Prostate gland (tissue), 2 donors: ENCODE measurements around the gene SMARCD1. TPM values are rescaled to one million over a fixed set of nuclear protein-coding genes. Genes with fewer than 3 reads are reported as not detected.

Source experiments
- DNase-seq: peaks from one replicate; pipeline ENCODE4 v3.0.0-alpha.2; 2019; ENCODE audit warnings: low spot score
- H3K27ac ChIP-seq, 2 donors: fragments of 200-600 bp; sonication (generic); 2 replicates each; pipeline ENCODE4 v1.5.1; 2017 to 2019
- H3K27me3 ChIP-seq: fragments of 200-600 bp; sonication (generic); replicated peaks from 2 replicates; pipeline ENCODE4 v1.5.1; 2019; ENCODE audit not compliant: insufficient read depth
- H3K36me3 ChIP-seq, 2 donors: fragments of 200-600 bp; sonication (generic); 1 replicate in 1 of 2; 2 replicates in 1 of 2; pipeline versions ENCODE4 v1.5.1 to v1.8.1; 2017 to 2019
- H3K4me1 ChIP-seq: fragments of 200-600 bp; sonication (generic); replicated peaks from 2 replicates; pipeline ENCODE4 v1.5.1; 2019
- H3K4me3 ChIP-seq, 2 donors: fragments of 200-600 bp; sonication (generic); 2 replicates each; pipeline ENCODE4 v1.5.1; 2017 to 2019
- H3K9me3 ChIP-seq: fragments of 200-600 bp; sonication (generic); 2 replicates; pipeline ENCODE4 v1.5.1; 2017
- CTCF ChIP-seq, 4 experiments: fragments of 200-600 bp in 2 of 4; fragments of 450-650 bp in 2 of 4; sonication (generic) in 2 of 4; IDR thresholded peaks; 1 replicate in 3 of 4; 2 replicates in 1 of 4; pipeline ENCODE4 v1.5.1; 2016 to 2019; ENCODE audit warnings: antibody characterized with exemption in 4 of 4, mild to moderate bottlenecking in 2 of 4, moderate library complexity in 2 of 4
- POLR2A ChIP-seq: fragments of 450-650 bp; IDR thresholded peaks from one replicate; pipeline ENCODE4 v1.6.1; 2016; ENCODE audit warnings: antibody characterized with exemption, mild to moderate bottlenecking
- POLR2AphosphoS5 ChIP-seq: sonication (generic); formaldehyde crosslinking; IDR thresholded peaks from one replicate; pipeline ENCODE4 v1.6.1; 2017; ENCODE audit warnings: antibody characterized with exemption
- WGBS: methylation state at CpG from one replicate; pipeline ENCODE4 v1.1.5; 2018; 5-methylcytosine and 5-hydroxymethylcytosine counted together
- intact Hi-C: fragments of 100-400 bp; cut with DNase I; formaldehyde crosslinking; loops from one replicate; pipeline ENCODE4 v1.14.2; 2022
- total RNA-seq, 2 donors: library from RNA; depleted of rRNA; stranded (reverse); fragments of >200 nt; gene quantifications; one replicate each; pipeline ENCODE4 v1.1.0, GENCODE V29; 2016

SMARCD1 gene
- total RNA-seq, 2 donors from 2014 or later, result 72.9 to 90.1 TPM

- Histone ChIP-seq H3K27me3 (no peaks in the 10 kb centered on the region), H3K9me3 (no peaks in the 10 kb centered on the region), H3K4me1 (no peaks in the 10 kb centered on the region), H3K27ac (no peak overlapping the region), H3K36me3 (no peaks in the 10 kb centered on the region), H3K4me3 (no peak overlapping the region)
- intact Hi-C loops, result no loop called here
- no peak for DNase-seq
- TF ChIP-seq CTCF (IDR thresholded peaks at IDR 0.05) (no peak), POLR2AphosphoS5 (no peak), POLR2A (no peak)
- WGBS, result 82% methylated on average over 15 of the region's 15 CpGs
These were observed 43.9 kb upstream of the SMARCD1 start for GRCh38 chr12:50041062-50041860.

- H3K4me3 ChIP-seq, result no peak overlapping the region
- no peaks in the 10 kb centered on the region for H3K27me3 ChIP-seq
- intact Hi-C loops, result no loop called here
- 64% methylated on average over 5 of the region's 5 CpGs for WGBS
- DNase-seq, result no peak
- TF ChIP-seq POLR2A, result no peak
- no peak for TF ChIP-seq POLR2AphosphoS5
- no peak for TF ChIP-seq CTCF (IDR thresholded peaks at IDR 0.05)
- no peaks in the 10 kb centered on the region for H3K36me3 ChIP-seq
- H3K9me3 ChIP-seq, result no peaks in the 10 kb centered on the region
- H3K4me1 ChIP-seq, result no peaks in the 10 kb centered on the region
- no peak overlapping the region for H3K27ac ChIP-seq
These were observed 43.2 kb upstream of the SMARCD1 start for GRCh38 chr12:50041962-50042361.

GRCh38 chr12:50042693-50043092 is 42.4 kb upstream of the SMARCD1 start:
- Histone ChIP-seq H3K27me3 (no peaks in the 10 kb centered on the region), H3K27ac (no peak overlapping the region), H3K9me3 (no peaks in the 10 kb centered on the region), H3K4me3 (no peak overlapping the region), H3K36me3 (no peaks in the 10 kb centered on the region), H3K4me1 (no peaks in the 10 kb centered on the region)
- TF ChIP-seq CTCF (IDR thresholded peaks at IDR 0.05) (no peak), POLR2A (no peak), POLR2AphosphoS5 (no peak)
- intact Hi-C loops, result no loop called here
- 95% methylated on average over 6 of the region's 6 CpGs for WGBS
- no peak for DNase-seq

DNA sequence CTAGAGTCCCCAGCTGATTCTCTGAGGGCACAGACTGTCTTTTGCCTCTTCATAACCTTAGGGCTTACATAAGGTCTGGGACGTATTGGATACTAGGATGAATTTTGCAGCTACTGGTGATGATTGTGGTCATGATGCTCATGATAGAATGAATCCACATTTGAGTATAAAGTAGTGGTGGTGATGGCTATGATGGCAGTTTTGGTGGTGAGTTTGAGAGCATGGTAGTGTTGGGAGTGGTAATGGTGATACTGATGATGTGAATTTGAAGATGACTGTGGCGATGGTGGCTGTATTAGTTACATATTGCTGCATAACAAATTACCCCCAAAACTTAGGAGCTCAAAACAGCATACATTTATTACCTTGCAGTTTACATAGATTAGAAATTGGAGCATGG is 41.8 kb upstream of the SMARCD1 start:
- no peaks in the 10 kb centered on the region for H3K27me3 ChIP-seq
- DNase-seq, result no peak
- no peaks in the 10 kb centered on the region for H3K4me1 ChIP-seq
- H3K27ac ChIP-seq, result no peak overlapping the region
- intact Hi-C loops, result no loop called here
- no peaks in the 10 kb centered on the region for H3K36me3 ChIP-seq
- WGBS, result 85% methylated on average over 2 of the region's 2 CpGs
- H3K9me3 ChIP-seq, result no peaks in the 10 kb centered on the region
- no peak for TF ChIP-seq POLR2A
- TF ChIP-seq CTCF (IDR thresholded peaks at IDR 0.05), result no peak
- no peak for TF ChIP-seq POLR2AphosphoS5
- no peak overlapping the region for H3K4me3 ChIP-seq

DNA sequence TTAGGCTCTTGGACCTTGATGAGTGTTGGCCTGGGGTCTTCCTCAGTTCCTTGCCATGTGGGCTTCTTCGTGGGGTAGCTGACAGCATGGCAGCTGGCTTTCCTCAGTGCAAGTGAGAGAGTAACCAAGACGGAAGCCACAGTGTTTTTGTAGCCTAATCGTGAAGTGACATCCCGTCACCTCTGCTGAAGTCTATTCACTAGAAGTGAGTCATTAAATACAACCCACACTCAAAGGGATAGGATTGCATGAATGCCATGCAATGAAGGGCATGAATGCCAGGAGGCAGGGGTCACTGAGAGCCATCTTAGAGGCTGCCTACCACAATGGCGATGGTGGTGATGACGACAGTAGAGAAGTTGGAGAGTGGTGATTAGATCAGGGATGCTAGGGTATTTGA is 41.3 kb upstream of the SMARCD1 start:
- intact Hi-C loops, result no loop called here
- Histone ChIP-seq H3K36me3 (no peaks in the 10 kb centered on the region), H3K27ac (no peak overlapping the region), H3K4me1 (no peaks in the 10 kb centered on the region), H3K9me3 (no peaks in the 10 kb centered on the region), H3K4me3 (no peak overlapping the region), H3K27me3 (no peaks in the 10 kb centered on the region)
- no peak for TF ChIP-seq CTCF (IDR thresholded peaks at IDR 0.05)
- no peak for TF ChIP-seq POLR2A
- no peak for TF ChIP-seq POLR2AphosphoS5
- no peak for DNase-seq
- WGBS, result 75% methylated on average over 6 of the region's 6 CpGs
